Spleen (tissue), 7 donors: ENCODE data around the gene TMPRSS4.

Experiments
- CTCF ChIP-seq, 11 experiments: fragments of 200-600 bp in 7 of 11; fragments of 450-650 bp in 4 of 11; sonication (generic) in 4 of 11; IDR thresholded peaks in 8 of 11; conservative IDR thresholded peaks in 3 of 11; 1 replicate in 7 of 11; 2 replicates in 4 of 11; pipeline versions ENCODE4 v1.4.0 to v1.8.0; 2016 to 2021; ENCODE audit warnings: antibody characterized with exemption in 11 of 11, inconsistent platforms in 4 of 11, mild to moderate bottlenecking in 1 of 11
- POLR2A ChIP-seq, 3 donors: fragments of 450-650 bp; IDR thresholded peaks; one replicate each; pipeline ENCODE4 v1.5.1; 2017; ENCODE audit warnings: antibody characterized with exemption in 3 of 3, mild to moderate bottlenecking in 1 of 3
- POLR2AphosphoS5 ChIP-seq, 3 donors: sonication (generic); formaldehyde crosslinking; IDR thresholded peaks; one replicate each; pipeline ENCODE4 v1.5.1; 2017; ENCODE audit warnings: antibody characterized with exemption in 3 of 3
- donor health status: DM: no; HTN: no; CAD: no; lungs with moderate emphysema.
- donor health status: DM: no; HTN: no; CAD: no.
- donor health status: DM: no; HTN: no; CAD: no.

GRCh38 chr11:118090545-118091162 lies 13.8 kb downstream of the TMPRSS4 start:
- TF ChIP-seq CTCF (IDR thresholded peaks at IDR 0.05 in 8 of 11, conservative IDR thresholded peaks at IDR 0.05 in 3 of 11) (no peak), POLR2A (IDR thresholded peaks at IDR 0.05) (no peak), POLR2AphosphoS5 (IDR thresholded peaks at IDR 0.05) (no peak)
